Stimulated activated memory B cell treated with anti-CD40 and anti-IgM and Interleukin-4, amounts not matched to agents 10 μg/mL and 1 μg/mL and 100 μg/mL, for 72 hours (primary cell): ENCODE data around the gene CMTM1.
"Not testable (repeated sequence)": the region's sequence is repeated elsewhere in the genome, so short reads cannot be mapped to it uniquely, and the experiment has no call there.

Source experiments
- ATAC-seq: fragments of 150-1000 bp; cut with Tn5 transposase; 2 replicates; pipeline ENCODE4 v1.10.0; 2021
- H3K27ac Mint-ChIP-seq: one replicate; pipeline ENCODE4 v1.8.0; 2022; ENCODE audit warnings: mild to moderate bottlenecking, mixed read lengths
- H3K27me3 Mint-ChIP-seq: one replicate; pipeline ENCODE4 v1.8.0; 2022; ENCODE audit warnings: mixed read lengths
- H3K36me3 Mint-ChIP-seq: one replicate; pipeline ENCODE4 v1.8.0; 2022; ENCODE audit warnings: mixed read lengths
- H3K4me1 Mint-ChIP-seq: one replicate; pipeline ENCODE4 v1.8.0; 2022; ENCODE audit warnings: mixed read lengths
- H3K4me3 Mint-ChIP-seq: one replicate; pipeline ENCODE4 v1.8.0; 2022; ENCODE audit warnings: mild to moderate bottlenecking, moderate library complexity, mixed read lengths
- H3K9me3 Mint-ChIP-seq: one replicate; pipeline ENCODE4 v1.8.0; 2022; ENCODE audit warnings: mixed read lengths

CMTM1 gene

DNA sequence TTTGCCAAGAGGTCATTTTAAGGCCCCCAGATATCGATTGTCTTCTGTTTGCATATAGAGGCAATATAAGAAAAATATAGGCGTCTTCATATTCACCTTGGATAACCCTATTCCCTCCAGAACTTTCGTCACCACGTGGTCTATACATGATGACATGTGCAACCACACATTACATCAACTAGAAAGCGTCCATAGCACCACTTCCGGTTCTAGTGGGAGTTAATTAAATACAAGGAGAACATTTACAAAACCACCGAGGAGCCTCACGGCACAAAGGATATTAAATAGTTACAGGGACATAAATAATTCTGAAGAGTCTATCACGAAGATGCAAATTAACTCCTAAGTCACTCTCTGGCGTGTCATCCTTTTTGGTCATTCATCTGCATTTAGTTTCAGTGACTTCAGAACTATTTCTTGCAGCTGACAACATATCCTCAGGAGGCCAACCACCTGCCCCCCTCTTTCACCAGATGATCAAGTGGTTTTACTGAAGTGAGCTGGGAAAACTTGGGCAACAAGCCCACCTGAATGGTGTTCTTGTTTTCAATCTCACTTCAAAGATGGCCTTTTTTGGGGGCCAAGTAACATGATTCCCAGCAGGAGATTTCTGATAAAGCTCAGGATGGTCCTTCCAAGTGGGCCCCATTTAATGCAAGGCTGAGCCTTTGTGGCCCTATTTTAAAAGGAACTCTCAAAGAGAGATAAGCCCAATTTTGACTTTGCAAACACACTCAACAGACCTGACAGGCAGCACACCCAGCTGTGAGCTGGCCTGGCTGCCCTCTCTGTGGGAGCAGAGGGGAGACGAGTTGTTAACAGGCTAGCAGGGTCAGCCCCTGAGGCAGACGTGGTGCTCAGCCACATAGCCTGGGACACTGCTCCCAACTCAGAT lies 53.5 kb downstream of the CMTM1 start:
- H3K27ac Mint-ChIP-seq, result no peak overlapping the region
- H3K9me3 Mint-ChIP-seq, result no peaks in the 10 kb centered on the region
- H3K4me3 Mint-ChIP-seq, result no peak overlapping the region
- H3K36me3 Mint-ChIP-seq, result no peaks in the 10 kb centered on the region
- ATAC-seq, result no peak
- no peaks in the 10 kb centered on the region for H3K4me1 Mint-ChIP-seq
- peaks cover 46% of the 10 kb centered on the region for H3K27me3 Mint-ChIP-seq

DNA sequence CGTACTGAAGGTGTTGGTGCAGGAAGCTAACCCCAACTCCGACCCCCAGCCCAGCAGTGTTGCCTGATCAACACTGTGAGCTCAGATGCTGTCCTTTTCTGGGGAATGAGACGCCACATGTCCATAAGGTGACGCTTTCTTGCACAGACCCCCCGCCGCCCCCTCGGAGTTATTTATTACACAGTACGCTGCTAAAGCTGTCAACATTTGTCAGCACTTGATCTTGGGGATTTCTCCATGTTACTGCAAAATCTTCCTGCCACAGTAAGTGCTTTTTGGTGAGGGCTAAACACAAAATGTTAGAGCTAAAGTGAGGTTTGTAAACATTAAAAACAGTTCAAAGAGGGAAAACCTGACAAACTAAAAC lies 54.2 kb downstream of the CMTM1 start:
- Mint-ChIP-seq H3K4me3 (no peak overlapping the region), H3K9me3 (no peaks in the 10 kb centered on the region), H3K27me3 (peaks cover 40% of the 10 kb centered on the region), H3K4me1 (no peaks in the 10 kb centered on the region), H3K36me3 (no peaks in the 10 kb centered on the region), H3K27ac (no peak overlapping the region)
- no peak for ATAC-seq

DNA sequence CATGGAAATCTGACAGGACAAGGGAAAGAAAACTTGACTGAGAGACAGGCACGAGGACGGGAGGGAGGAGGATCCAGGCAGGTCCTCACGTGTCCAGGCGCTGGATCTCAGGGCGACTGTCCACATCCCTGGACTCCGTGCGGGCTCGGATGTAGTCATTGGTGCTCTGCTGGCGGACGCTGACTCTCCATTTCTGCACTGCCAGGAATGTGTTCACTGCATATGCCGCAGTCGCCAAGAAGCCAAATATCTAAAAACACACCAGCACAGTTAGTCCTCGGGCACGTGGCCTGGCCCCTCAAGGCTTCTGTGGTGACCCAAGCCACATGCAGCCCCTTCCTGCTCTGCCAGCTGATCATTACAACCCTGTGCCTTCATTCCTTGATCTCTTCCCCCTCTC lies 55.7 kb downstream of the CMTM1 start:
- Mint-ChIP-seq H3K27me3 (peaks cover 48% of the 10 kb centered on the region), H3K27ac (no peak overlapping the region), H3K36me3 (no peaks in the 10 kb centered on the region), H3K4me1 (no peaks in the 10 kb centered on the region), H3K9me3 (no peaks in the 10 kb centered on the region), H3K4me3 (no peak overlapping the region)
- no peak for ATAC-seq

DNA sequence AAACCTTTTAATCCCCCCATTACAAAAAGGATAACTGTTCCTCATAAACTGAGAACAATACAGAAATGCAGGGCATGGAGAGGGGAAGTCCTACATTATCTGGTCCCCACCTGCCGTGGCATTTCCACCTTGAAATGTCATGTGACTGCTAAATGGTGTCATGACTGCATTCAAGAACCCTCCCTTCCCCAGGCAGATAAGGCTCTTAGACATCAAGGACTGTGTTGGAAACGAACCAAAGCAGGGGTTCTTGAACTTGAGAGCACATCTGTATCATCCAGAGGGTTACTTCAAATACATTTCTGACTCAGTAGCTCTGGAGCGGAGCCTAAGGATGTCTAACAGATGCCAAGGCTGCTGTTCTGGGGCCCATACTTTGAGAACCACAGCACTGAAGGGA lies 56.6 kb downstream of the CMTM1 start:
- Mint-ChIP-seq H3K4me3 (no peak overlapping the region), H3K27ac (no peak overlapping the region), H3K27me3 (peaks cover 48% of the 10 kb centered on the region), H3K4me1 (no peaks in the 10 kb centered on the region), H3K36me3 (no peaks in the 10 kb centered on the region), H3K9me3 (no peaks in the 10 kb centered on the region)
- no peak for ATAC-seq

DNA sequence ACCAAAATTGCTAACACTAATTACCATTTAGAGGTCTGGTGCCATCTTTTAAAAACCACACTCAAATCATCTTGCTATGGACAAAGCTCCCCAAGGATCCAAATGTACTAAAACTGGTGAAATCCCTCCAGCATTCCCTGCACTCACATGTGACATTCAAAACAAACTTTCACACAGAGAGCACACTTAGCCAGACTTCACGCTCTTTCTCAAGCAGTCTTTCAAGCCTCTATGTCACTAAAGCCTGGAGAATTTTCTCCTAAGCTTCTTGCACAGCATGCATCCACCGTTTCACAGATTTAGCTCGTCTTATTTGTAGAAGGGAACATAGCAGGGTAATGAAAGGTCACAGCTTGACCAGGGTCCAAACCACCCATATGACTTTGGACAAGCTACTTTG lies 57.5 kb downstream of the CMTM1 start:
- Mint-ChIP-seq H3K4me1 (no peaks in the 10 kb centered on the region), H3K9me3 (no peaks in the 10 kb centered on the region), H3K36me3 (no peaks in the 10 kb centered on the region), H3K4me3 (no peak overlapping the region), H3K27me3 (peaks cover 48% of the 10 kb centered on the region), H3K27ac (no peak overlapping the region)
- no peak for ATAC-seq

DNA sequence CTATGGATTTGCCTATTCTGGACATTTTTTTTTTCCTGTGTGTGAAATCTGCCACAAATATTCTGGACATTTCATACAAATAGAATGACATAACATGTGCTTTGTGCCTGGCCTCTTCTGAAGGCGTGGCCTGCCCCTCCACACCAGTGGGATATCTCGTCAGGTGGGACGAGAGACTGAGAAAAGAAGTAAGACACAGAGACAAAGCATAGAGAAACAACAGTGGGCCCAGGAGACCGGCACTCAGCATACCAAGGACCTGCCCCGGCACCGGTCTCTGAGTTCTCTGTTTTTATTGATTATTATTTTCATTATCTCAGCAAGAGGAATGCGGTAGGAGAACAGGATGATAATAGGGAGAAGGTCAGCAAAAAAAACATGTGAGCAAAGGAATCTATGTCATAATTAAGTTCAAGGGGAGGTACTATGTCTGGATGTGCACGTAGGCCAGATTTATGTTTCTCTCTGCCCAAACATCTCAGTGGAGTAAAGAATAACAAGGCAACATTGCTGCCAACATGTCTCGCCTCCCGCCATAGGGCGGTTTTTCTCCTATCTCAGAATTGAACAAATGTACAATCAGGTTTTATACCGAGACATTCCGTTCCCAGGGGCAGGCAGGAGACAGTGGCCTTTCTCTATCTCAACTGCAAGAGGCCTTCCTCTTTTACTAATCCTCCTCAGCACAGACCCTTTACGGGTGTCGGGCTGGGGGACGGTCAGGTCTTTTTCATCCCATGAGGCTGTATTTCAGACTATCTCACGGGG lies 61.6 kb downstream of the CMTM1 start:
- not testable (repeated sequence) for H3K36me3 Mint-ChIP-seq, ATAC-seq, H3K9me3 Mint-ChIP-seq, H3K4me1 Mint-ChIP-seq, H3K27ac Mint-ChIP-seq, H3K4me3 Mint-ChIP-seq
- H3K27me3 Mint-ChIP-seq, result peaks cover 33% of the 10 kb centered on the region
